Gastrocnemius medialis (tissue), 4 donors: ENCODE measurements around the gene PSMD7. TPM values are rescaled to one million over a fixed set of nuclear protein-coding genes. Genes with fewer than 3 reads are reported as not detected.

Experiments
- ATAC-seq, 2 donors: fragments of 150-250 bp; one replicate each; pipeline ENCODE4 v1.9.1; 2016
- DNase-seq, 2 donors: peaks; one replicate each; pipeline ENCODE4 v3.0.0-alpha.2; 2019
- H3K27ac ChIP-seq, 4 donors: fragments of 200-600 bp; sonication (generic); 1 replicate in 1 of 4; 2 replicates in 3 of 4; pipeline ENCODE4 v1.5.1; 2016 to 2018; ENCODE audit warnings: mild to moderate bottlenecking in 2 of 4, moderate library complexity in 1 of 4
- H3K27me3 ChIP-seq, 3 donors: fragments of 200-600 bp; sonication (generic) in 2 of 3; 1 replicate in 1 of 3; 2 replicates in 2 of 3; pipeline versions ENCODE4 v1.5.1 to v1.6.0; 2016 to 2019; ENCODE audit warnings: mild to moderate bottlenecking in 1 of 3, moderate library complexity in 1 of 3
- H3K36me3 ChIP-seq, 2 donors: fragments of 200-600 bp; sonication (generic) in 1 of 2; one replicate each; pipeline ENCODE4 v1.5.1; 2017 to 2018
- H3K4me1 ChIP-seq, 2 donors: fragments of 200-600 bp; sonication (generic) in 1 of 2; one replicate each; pipeline ENCODE4 v1.5.1; 2016 to 2017; ENCODE audit warnings: mild to moderate bottlenecking in 2 of 2
- H3K4me3 ChIP-seq, 4 donors: fragments of 200-600 bp; sonication (generic) in 3 of 4; 1 replicate in 1 of 4; 2 replicates in 3 of 4; pipeline ENCODE4 v1.5.1; 2016 to 2019; ENCODE audit warnings: mild to moderate bottlenecking in 2 of 4
- H3K9me3 ChIP-seq, 3 donors: fragments of 200-600 bp; sonication (generic) in 2 of 3; 1 replicate in 1 of 3; 2 replicates in 2 of 3; pipeline ENCODE4 v1.5.1; 2016 to 2019
- POLR2A ChIP-seq, 2 donors: fragments of 450-650 bp; IDR thresholded peaks; one replicate each; pipeline ENCODE4 v1.6.1; 2017; ENCODE audit warnings: antibody characterized with exemption in 2 of 2, mild to moderate bottlenecking in 2 of 2, moderate library complexity in 2 of 2
- in situ Hi-C, 4 donors: fragments of 200-750 bp; cut with MboI; loops; one replicate each; pipeline versions ENCODE4 v1.15.0 to v1.8.0; 2017; ENCODE audit warnings: low sequenced_read_pairs in 4 of 4
- intact Hi-C: fragments of 100-400 bp; cut with DNase I; formaldehyde crosslinking; loops from one replicate; pipeline ENCODE4 v1.15.1; 2023; ENCODE audit warnings: low total_unique reads
- total RNA-seq, 4 donors: library from RNA; depleted of rRNA; stranded (reverse); fragments of >200 nt; gene quantifications; one replicate each; pipeline versions ENCODE4 v1.1.0 to v1.2.3, GENCODE V29; 2016
- TF ChIP-seq, protein P1 (sequence below), 5 experiments: fragments of 450-650 bp in 3 of 5; fragments of 200-600 bp in 2 of 5; sonication (generic) in 2 of 5; IDR thresholded peaks in 4 of 5; conservative IDR thresholded peaks in 1 of 5; 1 replicate in 4 of 5; 2 replicates in 1 of 5; pipeline ENCODE4 v1.5.1; 2016 to 2019; ENCODE audit warnings: antibody characterized with exemption in 5 of 5, mild to moderate bottlenecking in 3 of 5, moderate library complexity in 3 of 5

The PSMD7 gene
- total RNA-seq, 4 donors from 2014 or later: 190 to 267 (median 224) TPM

- ATAC-seq (no peak), DNase-seq (no peak)
- TF ChIP-seq POLR2A (IDR thresholded peaks at IDR 0.05): no peak
- TF ChIP-seq, protein P1, sequence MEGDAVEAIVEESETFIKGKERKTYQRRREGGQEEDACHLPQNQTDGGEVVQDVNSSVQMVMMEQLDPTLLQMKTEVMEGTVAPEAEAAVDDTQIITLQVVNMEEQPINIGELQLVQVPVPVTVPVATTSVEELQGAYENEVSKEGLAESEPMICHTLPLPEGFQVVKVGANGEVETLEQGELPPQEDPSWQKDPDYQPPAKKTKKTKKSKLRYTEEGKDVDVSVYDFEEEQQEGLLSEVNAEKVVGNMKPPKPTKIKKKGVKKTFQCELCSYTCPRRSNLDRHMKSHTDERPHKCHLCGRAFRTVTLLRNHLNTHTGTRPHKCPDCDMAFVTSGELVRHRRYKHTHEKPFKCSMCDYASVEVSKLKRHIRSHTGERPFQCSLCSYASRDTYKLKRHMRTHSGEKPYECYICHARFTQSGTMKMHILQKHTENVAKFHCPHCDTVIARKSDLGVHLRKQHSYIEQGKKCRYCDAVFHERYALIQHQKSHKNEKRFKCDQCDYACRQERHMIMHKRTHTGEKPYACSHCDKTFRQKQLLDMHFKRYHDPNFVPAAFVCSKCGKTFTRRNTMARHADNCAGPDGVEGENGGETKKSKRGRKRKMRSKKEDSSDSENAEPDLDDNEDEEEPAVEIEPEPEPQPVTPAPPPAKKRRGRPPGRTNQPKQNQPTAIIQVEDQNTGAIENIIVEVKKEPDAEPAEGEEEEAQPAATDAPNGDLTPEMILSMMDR (IDR thresholded peaks at IDR 0.05 in 4 of 5, conservative IDR thresholded peaks at IDR 0.05 in 1 of 5): no peak
- H3K27me3 ChIP-seq: no peaks in the 10 kb centered on the region
- no peak overlapping the region for H3K27ac ChIP-seq
- H3K36me3 ChIP-seq: peaks cover 7 to 83% of the 10 kb centered on the region in 2 donors
- no peak overlapping the region for H3K4me3 ChIP-seq
- in situ Hi-C loops: no loop called here
- H3K4me1 ChIP-seq: peaks cover 0 to 7% of the 10 kb centered on the region in 2 donors
- intact Hi-C loops: no loop called here
- no peaks in the 10 kb centered on the region for H3K9me3 ChIP-seq
Measured at GRCh38 chr16:74304835-74305176, 8.2 kb downstream of the PSMD7 start.

DNA sequence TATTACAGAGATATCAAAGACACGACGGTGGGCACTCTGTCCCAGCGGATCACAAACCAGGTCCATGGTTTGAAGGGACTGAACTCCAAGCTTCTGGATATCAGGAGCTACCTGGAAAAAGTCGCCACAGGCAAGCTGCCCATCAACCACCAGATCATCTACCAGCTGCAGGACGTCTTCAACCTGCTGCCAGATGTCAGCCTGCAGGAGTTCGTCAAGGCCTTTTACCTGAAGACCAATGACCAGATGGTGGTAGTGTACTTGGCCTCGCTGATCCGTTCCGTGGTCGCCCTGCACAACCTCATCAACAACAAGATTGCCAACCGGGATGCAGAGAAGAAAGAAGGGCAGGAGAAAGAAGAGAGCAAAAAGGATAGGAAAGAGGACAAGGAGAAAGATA, 8.7 kb downstream of the PSMD7 start:
- Histone ChIP-seq H3K4me1 (peaks cover 0 to 3% of the 10 kb centered on the region in 2 donors), H3K4me3 (no peak overlapping the region), H3K36me3 (peaks cover 7 to 78% of the 10 kb centered on the region in 2 donors), H3K27me3 (no peaks in the 10 kb centered on the region), H3K9me3 (no peaks in the 10 kb centered on the region), H3K27ac (no peak overlapping the region)
- intact Hi-C loops (no loop called here), in situ Hi-C loops (no loop called here)
- TF ChIP-seq, protein P1 (IDR thresholded peaks at IDR 0.05 in 4 of 5, conservative IDR thresholded peaks at IDR 0.05 in 1 of 5): no peak
- TF ChIP-seq POLR2A (IDR thresholded peaks at IDR 0.05): no peak
- ATAC-seq: no peak
- DNase-seq: no peak

- ATAC-seq: no peak
- no peaks in the 10 kb centered on the region for H3K27me3 ChIP-seq
- no peak for DNase-seq
- intact Hi-C loops (no loop called here), in situ Hi-C loops (no loop called here)
- H3K4me1 ChIP-seq: no peaks in the 10 kb centered on the region
- TF ChIP-seq, protein P1 (IDR thresholded peaks at IDR 0.05 in 4 of 5, conservative IDR thresholded peaks at IDR 0.05 in 1 of 5): no peak
- no peak for TF ChIP-seq POLR2A (IDR thresholded peaks at IDR 0.05)
- no peak overlapping the region for H3K4me3 ChIP-seq
- no peaks in the 10 kb centered on the region for H3K9me3 ChIP-seq
- peaks cover 7 to 69% of the 10 kb centered on the region in 2 donors for H3K36me3 ChIP-seq
- H3K27ac ChIP-seq: no peak overlapping the region
Measured at GRCh38 chr16:74305978-74306784, 9.6 kb downstream of the PSMD7 start.

DNA sequence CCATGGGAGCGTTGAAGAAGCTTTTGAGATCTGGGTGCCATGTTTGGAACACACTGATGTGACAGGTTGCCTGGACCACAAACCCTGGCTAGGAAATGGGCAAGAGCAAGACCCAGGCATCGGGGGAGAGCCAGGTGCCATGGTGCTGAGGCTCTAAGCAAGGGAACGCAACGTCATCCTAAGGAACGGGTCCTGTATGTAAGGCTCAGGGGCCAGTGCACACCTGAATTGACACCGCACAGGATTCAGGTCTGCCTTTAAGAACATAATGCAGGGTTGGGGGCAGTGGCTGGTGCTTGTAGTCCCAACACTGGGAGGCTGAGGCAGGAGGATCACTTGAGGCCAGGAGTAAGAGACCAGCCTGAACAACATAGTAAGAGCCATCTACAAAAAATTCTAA, 10.8 kb downstream of the PSMD7 start:
- H3K27me3 ChIP-seq: no peaks in the 10 kb centered on the region
- in situ Hi-C loops (no loop called here), intact Hi-C loops (no loop called here)
- no peak overlapping the region for H3K4me3 ChIP-seq
- H3K9me3 ChIP-seq: no peaks in the 10 kb centered on the region
- TF ChIP-seq, protein P1 (IDR thresholded peaks at IDR 0.05 in 4 of 5, conservative IDR thresholded peaks at IDR 0.05 in 1 of 5): no peak
- TF ChIP-seq POLR2A (IDR thresholded peaks at IDR 0.05): no peak
- ATAC-seq: no peak
- no peaks in the 10 kb centered on the region for H3K4me1 ChIP-seq
- H3K27ac ChIP-seq: no peak overlapping the region
- no peak for DNase-seq
- peaks cover 7 to 57% of the 10 kb centered on the region in 2 donors for H3K36me3 ChIP-seq
